Activated naive CD4-positive, alpha-beta T cell treated with anti-CD3 and anti-CD28 coated beads, Interleukin-2, amount 50 U/mL, for 72 hours (primary cell): ENCODE measurements around the gene DTX2. TPM values are rescaled to one million over a fixed set of nuclear protein-coding genes. Genes with fewer than 3 reads are reported as not detected.
A peak's percentile ranks its signal among the peaks of the same experiment; 100 is the strongest.
"Not testable (repeated sequence)": the region's sequence is repeated elsewhere in the genome, so short reads cannot be mapped to it uniquely, and the experiment has no call there.

Experiments used
- ATAC-seq, 2 donors: fragments of 150-1000 bp; cut with Tn5 transposase; 2 replicates each; pipeline ENCODE4 v1.10.0; 2021; ENCODE audit warnings: mild to moderate bottlenecking in 2 of 2, moderate library complexity in 2 of 2
- DNase-seq, 2 donors: peaks; one replicate each; pipeline ENCODE4 v3.0.0; 2021 to 2022; ENCODE audit warnings: low spot score in 2 of 2
- H3K27ac Mint-ChIP-seq, 2 donors: one replicate each; pipeline ENCODE4 v1.8.0; 2022; ENCODE audit warnings: mild to moderate bottlenecking in 2 of 2, mixed read lengths in 2 of 2
- H3K36me3 Mint-ChIP-seq, 2 donors: one replicate each; pipeline ENCODE4 v1.8.0; 2022; ENCODE audit warnings: mixed read lengths in 2 of 2
- H3K9me3 Mint-ChIP-seq, 2 donors: one replicate each; pipeline ENCODE4 v1.8.0; 2022; ENCODE audit warnings: mixed read lengths in 2 of 2
- total RNA-seq, 2 donors: library from RNA; stranded (reverse); gene quantifications; one replicate each; pipeline ENCODE4 v1.2.3, GENCODE V29; 2022

DTX2 gene
- total RNA-seq, 2 donors from 2014 or later = 22.3 to 28.5 TPM

GRCh38 chr7:76502224-76502623, 40.7 kb downstream of the DTX2 start:
- peak overlapping the region in 1 of 2 donors; percentile 85 for H3K27ac Mint-ChIP-seq
- not testable (repeated sequence) for H3K9me3 Mint-ChIP-seq, DNase-seq, H3K36me3 Mint-ChIP-seq, ATAC-seq

GRCh38 chr7:76502836-76503235, 41.3 kb downstream of the DTX2 start:
- ATAC-seq, H3K9me3 Mint-ChIP-seq, DNase-seq, H3K36me3 Mint-ChIP-seq, H3K27ac Mint-ChIP-seq: not testable (repeated sequence)

GRCh38 chr7:76503244-76503643, 41.7 kb downstream of the DTX2 start:
- not testable (repeated sequence) for DNase-seq, H3K27ac Mint-ChIP-seq, ATAC-seq

GRCh38 chr7:76504351-76505167, 43.0 kb downstream of the DTX2 start:
- H3K36me3 Mint-ChIP-seq, DNase-seq, H3K9me3 Mint-ChIP-seq: not testable (repeated sequence)
- peak overlapping the region; percentile 15 to 22 for H3K27ac Mint-ChIP-seq
- ATAC-seq = peak in 1 of 2 donors; percentile 8

More at GRCh38 chr7:76503244-76503643, 41.7 kb downstream of the DTX2 start:
- H3K36me3 Mint-ChIP-seq, H3K9me3 Mint-ChIP-seq: not testable (repeated sequence)

GRCh38 chr7:76505168-76506080, 43.9 kb downstream of the DTX2 start:
- Mint-ChIP-seq H3K9me3 (no peaks in the 10 kb centered on the region), H3K36me3 (no peaks in the 10 kb centered on the region), H3K27ac (no peak overlapping the region)
- ATAC-seq = no peak
- no peak for DNase-seq

- H3K9me3 Mint-ChIP-seq = no peaks in the 10 kb centered on the region
- ATAC-seq (no peak), DNase-seq (no peak)
- no peaks in the 10 kb centered on the region for H3K36me3 Mint-ChIP-seq
- no peak overlapping the region for H3K27ac Mint-ChIP-seq
These were observed 44.6 kb downstream of the DTX2 start for GRCh38 chr7:76506081-76506440.

GRCh38 chr7:76506643-76507042, 45.1 kb downstream of the DTX2 start:
- not testable (repeated sequence) for H3K36me3 Mint-ChIP-seq, H3K27ac Mint-ChIP-seq, H3K9me3 Mint-ChIP-seq, ATAC-seq, DNase-seq

- no peaks in the 10 kb centered on the region for H3K9me3 Mint-ChIP-seq
- H3K27ac Mint-ChIP-seq = no peak overlapping the region
- DNase-seq (no peak), ATAC-seq (peak in 1 of 2 donors; percentile 23)
- H3K36me3 Mint-ChIP-seq = no peaks in the 10 kb centered on the region
These were observed 46.4 kb downstream of the DTX2 start for GRCh38 chr7:76507723-76508406.

GRCh38 chr7:76509931-76510877, 48.7 kb downstream of the DTX2 start, which contains the start of gene UPK3B:
Gene UPK3B, plus strand, starts transcription at chr7:76510552. Its CDS starts 101 bp downstream, at chr7:76510653.
- DNase-seq (no peak), ATAC-seq (no peak)
- peak within 1 kb of the TSS in 1 of 2 donors; percentile 24 for H3K27ac Mint-ChIP-seq
- no peaks in the 10 kb centered on the region for H3K9me3 Mint-ChIP-seq
- no peaks in the 10 kb centered on the region for H3K36me3 Mint-ChIP-seq

GRCh38 chr7:76511200-76511910, 49.8 kb downstream of the DTX2 start:
- not testable (repeated sequence) for DNase-seq

GRCh38 chr7:76511911-76512885, 50.7 kb downstream of the DTX2 start:
- not testable (repeated sequence) for H3K36me3 Mint-ChIP-seq, DNase-seq, H3K9me3 Mint-ChIP-seq, H3K27ac Mint-ChIP-seq
- ATAC-seq = peak in 1 of 2 donors; percentile 19

More at GRCh38 chr7:76511200-76511910, 49.8 kb downstream of the DTX2 start:
- H3K36me3 Mint-ChIP-seq, ATAC-seq, H3K27ac Mint-ChIP-seq, H3K9me3 Mint-ChIP-seq: not testable (repeated sequence)

- H3K9me3 Mint-ChIP-seq = no peaks in the 10 kb centered on the region
- DNase-seq = no peak
- H3K36me3 Mint-ChIP-seq = no peaks in the 10 kb centered on the region
- peak in 1 of 2 donors; percentile 46 for ATAC-seq
- no peak overlapping the region for H3K27ac Mint-ChIP-seq
These were observed 51.7 kb downstream of the DTX2 start for GRCh38 chr7:76512941-76513816.
